MCF 10A (cell line): ENCODE measurements around the gene ZNF41. TPM values are rescaled to one million over a fixed set of nuclear protein-coding genes. Genes with fewer than 3 reads are reported as not detected.

Source experiments
- BruUV-seq: library from RNA; stranded (reverse); fragments of 400-500 nt; replicated peaks from 2 replicates; lab custom pipeline; 2021; lab: Mats Ljungman, UMichigan
- CTCF ChIA-PET: fragments of 300-600 bp; sonication (Branson Sonifier 250); formaldehyde crosslinking; extraction: SDS; loops from one replicate; lab custom pipeline; 2021; ENCODE audit warnings: antibody characterized with exemption, inconsistent platforms; lab: Yijun Ruan, JAX
- POLR2A ChIA-PET: fragments of 300-600, 350-650 bp; sonication (Branson Sonifier 250); formaldehyde crosslinking; extraction: SDS; loops from one replicate; lab custom pipeline; 2020; ENCODE audit warnings: antibody characterized with exemption, inconsistent platforms; lab: Yijun Ruan, JAX
- DNase-seq: peaks from one replicate; pipeline ENCODE4 v3.0.0-alpha.2; 2018; ENCODE audit not compliant: unreplicated experiment
- H3K27ac Mint-ChIP-seq: one replicate; pipeline ENCODE4 v1.8.0; 2022; ENCODE audit warnings: mild to moderate bottlenecking, low read depth, mixed read lengths; ENCODE audit not compliant: unreplicated experiment
- H3K27me3 Mint-ChIP-seq: one replicate; pipeline ENCODE4 v1.8.0; 2022; ENCODE audit warnings: mixed read lengths; ENCODE audit not compliant: insufficient read depth, unreplicated experiment
- H3K36me3 Mint-ChIP-seq: one replicate; pipeline ENCODE4 v1.8.0; 2022; ENCODE audit warnings: mild to moderate bottlenecking, moderate library complexity, mixed read lengths; ENCODE audit not compliant: insufficient read depth, unreplicated experiment
- H3K4me1 Mint-ChIP-seq: one replicate; pipeline ENCODE4 v1.8.0; 2022; ENCODE audit warnings: mixed read lengths; ENCODE audit not compliant: insufficient read depth, unreplicated experiment
- H3K4me3 Mint-ChIP-seq: one replicate; pipeline ENCODE4 v1.8.0; 2022; ENCODE audit warnings: mild to moderate bottlenecking, moderate library complexity, mixed read lengths; ENCODE audit not compliant: unreplicated experiment
- H3K9me3 Mint-ChIP-seq: one replicate; pipeline ENCODE4 v1.8.0; 2022; ENCODE audit warnings: mixed read lengths; ENCODE audit not compliant: unreplicated experiment
- CTCF ChIP-seq: fragments of 200-600 bp; IDR thresholded peaks from one replicate; pipeline ENCODE4 v1.8.0; 2022; ENCODE audit warnings: antibody characterized with exemption, mild to moderate bottlenecking; ENCODE audit not compliant: unreplicated experiment
- intact Hi-C: fragments of 100-400 bp; cut with micrococcal nuclease; formaldehyde crosslinking; loops from 2 replicates; pipeline ENCODE4 v1.14.1; 2022
- total RNA-seq: library from RNA; stranded (reverse); gene quantifications from 2 replicates; pipeline ENCODE4 v1.2.3, GENCODE V29; 2022

ZNF41 gene
- total RNA-seq, 1 experiment from 2014 or later, result 7.0 TPM

GRCh38 chrX:47489507-47490275, 6.7 kb upstream of the ZNF41 start:
- H3K9me3 Mint-ChIP-seq, result no peaks in the 10 kb centered on the region
- intact Hi-C loops, result no loop called here

DNA sequence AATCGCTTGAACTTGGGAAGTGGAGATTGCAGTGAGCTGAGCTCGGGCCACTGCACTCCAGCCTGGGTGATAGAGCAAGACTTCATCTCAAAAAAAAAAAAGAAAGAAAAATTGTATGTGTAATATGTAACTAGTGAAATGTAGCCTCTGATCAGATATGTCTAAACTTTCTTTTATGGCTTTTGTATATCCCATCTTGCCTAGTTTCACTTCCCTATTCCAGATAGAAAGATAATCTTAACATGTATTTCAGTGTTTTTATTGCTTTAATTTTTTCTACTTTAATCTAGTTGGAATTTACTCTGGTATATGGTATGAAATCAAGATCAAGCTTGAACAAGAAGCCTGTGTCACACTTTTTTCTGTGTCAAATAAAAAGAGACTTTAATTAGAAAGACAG, 1.9 kb upstream of the ZNF41 start:
- no peaks in the 10 kb centered on the region for H3K9me3 Mint-ChIP-seq
- BruUV-seq, result no TSS peak
- H3K27me3 Mint-ChIP-seq, result no peaks in the 10 kb centered on the region
- CTCF ChIA-PET, result interaction anchor here (0.6 to 1.2 kb wide), 2 partner anchors 168 to 284 kb away, joined by 3 to 5 read pairs; no protein-coding TSS in a partner anchor
- peak overlapping the region; percentile 84 for H3K4me3 Mint-ChIP-seq
- peaks cover 12% of the 10 kb centered on the region for H3K4me1 Mint-ChIP-seq
- POLR2A ChIA-PET, result interaction anchor here (0.6 to 0.7 kb wide), 3 partner anchors 251 to 327 kb away, joined by 3 to 4 read pairs (median 4); no protein-coding TSS in a partner anchor
- DNase-seq, result no peak
- TF ChIP-seq CTCF, result no peak
- intact Hi-C loops, result loop anchor here (5.0 kb wide), 1 partner anchor 293 kb away; the partner anchor contains the start of gene UBA1
- no peaks in the 10 kb centered on the region for H3K36me3 Mint-ChIP-seq
- no peak overlapping the region for H3K27ac Mint-ChIP-seq

More at GRCh38 chrX:47489507-47490275, 6.7 kb upstream of the ZNF41 start:
- DNase-seq, result no peak
- Mint-ChIP-seq H3K4me3 (no peak overlapping the region), H3K36me3 (no peaks in the 10 kb centered on the region), H3K4me1 (peaks cover 4% of the 10 kb centered on the region), H3K27me3 (no peaks in the 10 kb centered on the region), H3K27ac (no peak overlapping the region)
- TF ChIP-seq CTCF, result no peak
- BruUV-seq, result no TSS peak
- POLR2A ChIA-PET, result no interaction called here
- CTCF ChIA-PET, result no interaction called here

DNA sequence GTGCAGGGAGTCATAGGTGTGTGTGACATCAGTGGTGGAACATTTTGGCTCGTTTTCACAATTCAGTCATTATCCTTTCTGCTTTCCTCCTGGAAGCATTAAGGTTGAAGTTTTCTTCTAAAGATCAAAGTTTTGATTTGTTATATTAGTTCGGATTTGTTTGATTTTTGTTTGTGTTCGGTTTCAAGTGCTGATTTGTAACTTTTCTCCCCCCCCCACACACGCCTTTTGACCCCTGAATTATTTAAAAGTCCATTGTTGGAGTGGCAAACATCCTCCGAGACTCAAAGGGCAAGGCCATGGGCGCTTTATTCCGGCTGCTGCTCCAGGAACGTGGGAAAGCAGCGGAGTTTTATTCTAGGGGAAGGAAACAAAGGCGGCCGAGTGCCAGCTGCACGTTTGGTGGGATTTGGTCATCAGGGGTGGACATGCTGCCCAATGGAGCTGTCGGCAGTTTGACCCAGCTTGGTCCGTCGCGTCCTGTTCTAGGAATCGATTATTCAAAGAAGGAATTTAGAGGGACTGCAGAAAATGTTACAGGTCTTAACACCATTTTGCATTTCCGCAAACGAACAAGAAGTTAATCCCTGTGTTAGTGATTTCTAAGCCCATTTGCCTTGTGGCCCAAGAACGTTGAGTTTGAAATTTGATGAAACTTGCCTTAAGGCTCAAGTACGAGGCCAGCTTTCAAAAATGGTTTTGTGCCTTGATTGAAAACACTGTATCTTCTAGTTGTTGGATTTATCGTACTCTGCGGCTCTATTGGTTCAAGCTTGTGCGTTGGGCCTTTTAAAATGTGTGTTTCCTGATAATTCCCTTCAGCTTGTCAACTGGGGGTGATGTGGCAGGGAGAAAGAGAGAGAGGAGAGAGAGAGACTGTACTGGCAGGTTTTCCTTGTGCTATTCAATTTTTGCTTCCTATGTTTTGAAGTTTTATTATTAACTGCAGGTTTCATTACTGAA, 565 bp upstream of the ZNF41 start:
- POLR2A ChIA-PET, result interaction anchor here (0.6 to 1.3 kb wide), 9 partner anchors 16 to 289 kb away, joined by 3 to 10 read pairs (median 4); partner anchors contain the start of gene USP11
- peak; percentile 27 for DNase-seq
- H3K36me3 Mint-ChIP-seq, result no peaks in the 10 kb centered on the region
- H3K4me3 Mint-ChIP-seq, result peak overlapping the region; percentile 84
- CTCF ChIA-PET, result interaction anchor here (0.6 to 0.8 kb wide), 2 partner anchors 40 to 161 kb away, joined by 3 to 6 read pairs; no protein-coding TSS in a partner anchor
- intact Hi-C loops, result loop anchor here (5.0 kb wide), 1 partner anchor 291 kb away; the partner anchor contains the start of gene UBA1
- H3K4me1 Mint-ChIP-seq, result peaks cover 12% of the 10 kb centered on the region
- no peak for TF ChIP-seq CTCF
- BruUV-seq, result TSS peak; percentile 70
- H3K27ac Mint-ChIP-seq, result peak overlapping the region; percentile 90
- no peaks in the 10 kb centered on the region for H3K27me3 Mint-ChIP-seq
- no peaks in the 10 kb centered on the region for H3K9me3 Mint-ChIP-seq
